GM13977 (cell line): ENCODE data around the gene CCSER1.
"Not testable (repeated sequence)": the region's sequence is repeated elsewhere in the genome, so short reads cannot be mapped to it uniquely, and the experiment has no call there.

Experiments used
- DNase-seq: peaks from one replicate; pipeline ENCODE4 v3.0.0; 2012; ENCODE audit warnings: low spot score
- in situ Hi-C: fragments of 300-500 bp; cut with MboI; formaldehyde crosslinking; loops from one replicate; pipeline ENCODE4 v1.12.0; 2022; ENCODE audit warnings: low sequenced_read_pairs, low pct_unique_long_range_greater_than_20kb, mixed read lengths, inconsistent platforms; ENCODE audit not compliant: unreplicated experiment
- TF ChIP-seq, protein P1 (sequence below): IDR thresholded peaks from 2 replicates; pipeline ENCODE4 v1.5.1; 2012; ENCODE audit warnings: mild to moderate bottlenecking, control low read depth; ENCODE audit not compliant: insufficient read depth; ENCODE audit errors: extremely low read depth, missing control alignments

CCSER1 gene

DNA sequence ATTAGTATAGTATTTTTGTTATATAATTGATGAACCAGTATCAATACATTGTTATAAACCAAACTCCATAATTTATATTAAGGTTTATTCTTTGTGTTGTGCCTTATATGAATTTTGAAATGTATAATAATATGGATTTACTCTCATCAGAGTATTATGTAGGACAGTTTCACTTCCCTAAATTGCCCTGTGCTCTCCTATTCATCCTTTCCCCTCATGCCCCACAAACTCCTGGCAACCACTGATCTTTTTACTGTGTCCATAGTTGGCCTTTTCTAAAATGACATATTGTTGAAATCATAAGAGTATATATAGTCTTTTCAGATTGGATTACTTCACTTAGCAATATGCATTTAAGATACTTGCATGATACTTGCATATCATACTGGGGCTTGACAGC lies 1218.4 kb downstream of the CCSER1 start:
- no peak for DNase-seq
- TF ChIP-seq, protein P1, sequence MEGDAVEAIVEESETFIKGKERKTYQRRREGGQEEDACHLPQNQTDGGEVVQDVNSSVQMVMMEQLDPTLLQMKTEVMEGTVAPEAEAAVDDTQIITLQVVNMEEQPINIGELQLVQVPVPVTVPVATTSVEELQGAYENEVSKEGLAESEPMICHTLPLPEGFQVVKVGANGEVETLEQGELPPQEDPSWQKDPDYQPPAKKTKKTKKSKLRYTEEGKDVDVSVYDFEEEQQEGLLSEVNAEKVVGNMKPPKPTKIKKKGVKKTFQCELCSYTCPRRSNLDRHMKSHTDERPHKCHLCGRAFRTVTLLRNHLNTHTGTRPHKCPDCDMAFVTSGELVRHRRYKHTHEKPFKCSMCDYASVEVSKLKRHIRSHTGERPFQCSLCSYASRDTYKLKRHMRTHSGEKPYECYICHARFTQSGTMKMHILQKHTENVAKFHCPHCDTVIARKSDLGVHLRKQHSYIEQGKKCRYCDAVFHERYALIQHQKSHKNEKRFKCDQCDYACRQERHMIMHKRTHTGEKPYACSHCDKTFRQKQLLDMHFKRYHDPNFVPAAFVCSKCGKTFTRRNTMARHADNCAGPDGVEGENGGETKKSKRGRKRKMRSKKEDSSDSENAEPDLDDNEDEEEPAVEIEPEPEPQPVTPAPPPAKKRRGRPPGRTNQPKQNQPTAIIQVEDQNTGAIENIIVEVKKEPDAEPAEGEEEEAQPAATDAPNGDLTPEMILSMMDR = no peak
- in situ Hi-C loops = no loop called here

DNA sequence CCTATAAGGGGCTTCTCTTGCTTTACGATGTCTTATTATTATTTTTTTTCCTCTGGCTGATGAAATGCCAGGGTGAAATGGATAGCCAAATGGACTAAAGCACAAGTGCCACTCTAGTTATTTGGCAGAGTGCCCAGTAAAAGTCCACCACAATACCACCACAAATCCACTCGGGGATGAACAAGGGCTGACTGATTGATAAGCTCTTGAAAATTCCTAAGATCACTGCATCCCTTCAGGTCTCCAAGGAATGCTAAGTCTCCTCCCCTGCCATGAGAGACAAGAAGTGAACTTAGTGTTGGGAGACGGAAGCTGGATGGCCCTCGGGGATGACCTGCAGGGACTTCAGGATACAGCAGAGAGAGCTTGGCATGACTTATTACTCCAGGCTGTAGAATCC lies 1229.3 kb downstream of the CCSER1 start:
- in situ Hi-C loops, DNase-seq: not testable (repeated sequence)

DNA sequence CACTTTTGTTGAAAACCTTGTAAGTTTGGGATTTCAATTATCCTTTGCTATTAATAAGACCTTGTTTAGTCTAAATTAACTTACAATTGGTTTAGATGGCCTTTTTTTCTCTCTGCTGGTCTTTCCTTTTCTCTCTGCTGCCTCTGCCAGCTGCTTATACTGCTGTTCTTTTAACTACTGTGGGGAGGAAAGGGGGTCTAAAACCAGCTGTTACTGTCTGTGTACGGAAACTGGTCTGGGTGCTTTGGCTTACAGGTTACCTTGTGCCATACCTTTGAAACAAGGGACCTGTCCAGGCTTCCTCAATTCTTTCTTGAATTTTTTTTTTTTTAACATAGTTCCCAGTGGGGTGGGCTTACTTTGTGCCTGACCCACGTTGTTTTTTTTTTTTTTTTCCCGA lies 1230.8 kb downstream of the CCSER1 start:
- in situ Hi-C loops, DNase-seq: not testable (repeated sequence)

DNA sequence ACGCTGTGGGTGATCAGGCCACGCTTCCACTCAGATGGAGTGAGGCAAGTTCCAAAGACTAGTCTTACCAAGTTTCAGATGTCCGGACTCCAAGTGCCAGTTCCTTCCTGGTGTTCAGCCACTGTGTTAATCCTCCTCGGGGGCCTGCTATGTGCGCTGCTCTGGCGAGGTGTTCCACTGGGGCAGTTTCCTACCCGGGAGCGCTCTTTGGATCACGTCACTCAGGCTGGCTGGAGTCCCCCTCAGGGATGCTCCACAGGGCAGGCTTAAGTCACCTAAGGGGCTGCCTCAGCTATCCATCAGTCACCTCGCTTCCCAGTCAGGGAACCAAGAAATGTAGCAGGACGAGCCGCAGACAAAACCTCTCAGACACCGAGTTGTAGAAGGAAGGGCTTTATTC lies 1231.4 kb downstream of the CCSER1 start:
- DNase-seq = not testable (repeated sequence)

DNA sequence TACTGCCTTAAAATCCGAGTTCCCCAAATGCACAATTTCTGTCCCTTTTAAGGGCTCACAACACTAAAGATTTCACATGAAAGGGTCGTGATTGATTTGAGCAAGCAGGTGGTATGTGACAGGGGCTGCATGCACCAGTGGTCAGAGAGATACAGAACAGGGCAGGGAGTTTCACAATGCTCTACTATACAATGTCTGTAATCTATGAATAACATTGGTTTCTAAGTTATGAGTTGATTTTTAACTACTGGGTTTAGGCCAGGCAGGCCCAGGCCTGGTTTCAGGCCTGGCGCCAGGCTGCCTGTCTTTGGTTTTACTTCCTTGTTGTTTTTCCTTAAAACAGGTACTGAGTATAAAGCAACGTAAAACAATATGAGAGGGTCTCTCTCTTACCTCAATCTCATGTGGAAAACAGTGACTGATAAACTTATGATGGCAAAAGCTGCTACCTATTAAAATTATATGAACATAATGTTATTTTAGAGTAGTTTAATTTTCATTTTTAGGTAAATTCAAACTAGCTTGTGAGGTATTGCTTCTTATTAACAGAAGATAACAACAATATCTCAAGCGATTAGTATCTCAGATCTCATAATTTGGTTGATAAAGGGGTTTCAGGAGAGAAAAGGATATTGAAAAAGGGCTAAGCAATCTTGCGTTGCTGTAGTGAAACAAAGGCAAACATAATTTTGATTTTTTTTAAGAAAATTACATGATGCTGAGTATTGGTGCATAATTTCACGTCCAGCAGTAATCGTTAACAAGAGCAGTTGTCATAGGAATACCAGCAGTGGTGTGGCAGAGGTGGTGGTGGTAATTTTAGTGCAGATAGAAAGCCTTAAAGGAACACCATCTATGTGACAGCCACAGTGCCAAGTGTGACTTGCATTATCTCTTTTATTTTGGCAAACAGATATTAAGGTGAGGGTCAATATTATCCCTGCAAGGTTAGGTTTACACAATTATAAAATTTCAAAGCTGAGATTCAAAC lies 1232.1 kb downstream of the CCSER1 start:
- in situ Hi-C loops = no loop called here
- DNase-seq = no peak
- TF ChIP-seq, protein P1 = no peak

More for the DNA sequence above, 1231.4 kb downstream of the CCSER1 start:
- in situ Hi-C loops = not testable (repeated sequence)

DNA sequence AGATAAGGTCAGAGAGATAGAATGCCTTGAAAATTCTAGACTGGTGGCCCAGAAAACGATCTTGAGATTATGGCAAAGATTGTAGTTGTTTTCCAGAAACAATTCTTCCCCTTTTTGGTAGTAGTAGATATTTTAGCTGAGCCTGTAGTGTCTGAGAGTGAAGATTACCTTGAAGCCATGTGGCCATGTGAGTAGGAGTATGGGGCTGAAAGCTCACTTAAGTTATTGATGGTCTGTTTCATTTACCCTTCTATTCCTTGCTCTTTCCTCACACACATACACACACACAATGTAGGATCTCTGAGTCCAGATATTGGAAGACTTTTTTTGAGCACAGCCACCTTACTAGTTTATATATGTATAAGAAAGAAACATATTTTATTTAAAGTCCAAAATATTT lies 1234.9 kb downstream of the CCSER1 start:
- in situ Hi-C loops = no loop called here
- DNase-seq = no peak

DNA sequence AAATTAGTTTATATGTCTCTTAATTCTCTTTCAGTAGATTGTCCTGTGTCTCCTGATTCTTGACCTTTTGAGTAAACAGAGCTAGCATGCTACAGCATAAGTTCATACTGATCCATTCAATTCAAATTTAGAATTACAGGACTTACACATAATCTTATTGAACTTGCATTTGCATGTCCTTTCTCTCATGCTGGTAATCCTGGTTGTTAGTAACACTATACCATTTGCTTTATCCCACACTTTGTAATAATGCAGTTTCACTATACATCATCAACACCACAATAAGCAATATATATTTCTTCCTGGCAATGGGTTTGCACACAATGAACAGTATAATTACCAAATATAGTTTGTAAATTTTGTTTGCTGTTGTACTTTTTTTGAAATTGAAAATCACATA lies 1239.4 kb downstream of the CCSER1 start:
- no peak for DNase-seq
- TF ChIP-seq, protein P1 = no peak
- in situ Hi-C loops = no loop called here

More for the DNA sequence above, 1234.9 kb downstream of the CCSER1 start:
- TF ChIP-seq, protein P1 = no peak

DNA sequence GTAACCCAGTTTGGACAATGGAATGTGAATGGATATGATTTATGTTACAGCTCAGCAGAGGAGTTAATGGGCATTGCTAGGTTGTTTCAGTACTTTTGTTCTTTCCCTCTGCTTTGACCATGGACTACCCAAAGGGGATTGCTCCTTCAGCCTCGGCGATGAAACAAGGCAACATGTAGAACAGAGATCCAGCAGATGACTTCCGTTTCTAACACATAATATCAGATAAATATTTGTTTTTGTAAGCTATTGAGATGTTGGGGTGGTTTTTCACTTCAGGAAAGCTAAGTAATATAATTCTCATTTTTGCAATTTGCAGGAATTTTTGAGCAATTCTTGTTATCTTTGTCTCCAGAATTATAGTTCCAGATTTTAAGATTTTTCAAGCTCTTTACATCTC lies 1241.9 kb downstream of the CCSER1 start:
- TF ChIP-seq, protein P1 = no peak
- in situ Hi-C loops = no loop called here
- no peak for DNase-seq
